ENCODE measurements around the gene KATNB1. TPM values are rescaled to one million over a fixed set of nuclear protein-coding genes. Genes with fewer than 3 reads are reported as not detected.

Gene KATNB1
- total and polyA plus RNA-seq, 2 donors (not counting 1 experiment from before 2014, with no cell fraction given): 6.7 to 15.2 TPM

DNA sequence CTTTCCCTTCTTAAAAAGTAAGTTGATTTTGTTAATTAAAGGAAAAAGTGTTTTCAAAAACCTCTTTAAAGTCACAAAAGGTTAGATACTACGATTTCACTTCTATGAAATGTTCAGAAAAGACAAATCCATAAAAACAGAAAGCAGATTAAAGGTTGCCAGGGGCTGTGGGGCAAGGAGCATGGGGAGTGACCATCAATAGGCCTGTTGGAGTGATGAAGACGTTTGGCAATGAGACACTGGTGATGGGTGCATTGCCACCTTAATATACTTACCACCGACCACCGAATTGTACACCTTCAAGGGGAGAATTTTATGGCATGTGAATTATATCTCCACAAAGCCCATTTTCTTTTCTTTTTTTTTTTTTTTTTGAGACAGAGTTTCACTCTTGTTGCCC lies 47.5 kb downstream of the KATNB1 start:
- peaks cover 7% of the 10 kb centered on the region for H3K36me3 ChIP-seq (ENCODE audit: control insufficient read depth, insufficient read depth, low read length)
- no peaks in the 10 kb centered on the region for H4K20me1 ChIP-seq (ENCODE audit: control insufficient read depth, extremely low read depth, insufficient read depth, low read length)
- no peaks in the 10 kb centered on the region for H3K27me3 ChIP-seq (ENCODE audit: control insufficient read depth, insufficient read depth, low read length)

GRCh38 chr16:57783883-57784282 lies 48.3 kb downstream of the KATNB1 start:
- no peak overlapping the region for H3K4me3 ChIP-seq (replicated peaks in 1 of 4; ENCODE audit: control extremely low read depth in 1 of 4, insufficient read depth in 1 of 4, low read depth in 3 of 4, low read length in 4 of 4)
- H2AFZ ChIP-seq (ENCODE audit: low read length): no peak overlapping the region
- H3K9ac ChIP-seq (ENCODE audit: insufficient read depth, low read length): no peak overlapping the region
- H3K9me3 ChIP-seq (ENCODE audit: control insufficient read depth, insufficient read depth, low read depth, low read length): no peaks in the 10 kb centered on the region
- H3K27ac ChIP-seq (ENCODE audit: insufficient read depth, low read length): no peak overlapping the region
- H3K27me3 ChIP-seq (ENCODE audit: control insufficient read depth, insufficient read depth, low read length): no peaks in the 10 kb centered on the region
- TF ChIP-seq EZH2 (IDR thresholded peaks at IDR 0.05; ENCODE audit: low read length, missing control alignments): no peak
- TF ChIP-seq CTCF (conservative IDR thresholded peaks at IDR 0.05 in 1 of 2, IDR thresholded peaks at IDR 0.05 in 1 of 2; ENCODE audit: low read depth in 1 of 2, low read length in 2 of 2): no peak
- no peaks in the 10 kb centered on the region for H4K20me1 ChIP-seq (ENCODE audit: control insufficient read depth, extremely low read depth, insufficient read depth, low read length)
- H3K36me3 ChIP-seq (ENCODE audit: control insufficient read depth, insufficient read depth, low read length): peaks cover 10% of the 10 kb centered on the region
- no peak overlapping the region for H3K4me2 ChIP-seq (ENCODE audit: extremely low read depth, insufficient read depth, low read length)
- H3K4me1 ChIP-seq (ENCODE audit: control insufficient read depth, extremely low read depth, insufficient read depth, low read length): peaks cover 10% of the 10 kb centered on the region
- no peak for DNase-seq (ENCODE audit: low read depth in 2 of 2)
- H3K79me2 ChIP-seq (ENCODE audit: control insufficient read depth, insufficient read depth, low read length): no peaks in the 10 kb centered on the region

More for the DNA sequence above, 47.5 kb downstream of the KATNB1 start:
- peaks cover 10% of the 10 kb centered on the region for H3K4me1 ChIP-seq (ENCODE audit: control insufficient read depth, extremely low read depth, insufficient read depth, low read length)
- H3K9me3 ChIP-seq (ENCODE audit: control insufficient read depth, insufficient read depth, low read depth, low read length): no peaks in the 10 kb centered on the region
- TF ChIP-seq EZH2 (IDR thresholded peaks at IDR 0.05; ENCODE audit: low read length, missing control alignments) (no peak), CTCF (conservative IDR thresholded peaks at IDR 0.05 in 1 of 2, IDR thresholded peaks at IDR 0.05 in 1 of 2; ENCODE audit: low read depth in 1 of 2, low read length in 2 of 2) (no peak)
- H2AFZ ChIP-seq (ENCODE audit: low read length): no peak overlapping the region
- no peak overlapping the region for H3K4me3 ChIP-seq (replicated peaks in 1 of 4; ENCODE audit: control extremely low read depth in 1 of 4, insufficient read depth in 1 of 4, low read depth in 3 of 4, low read length in 4 of 4)
- DNase-seq (ENCODE audit: low read depth in 2 of 2): no peak
- H3K79me2 ChIP-seq (ENCODE audit: control insufficient read depth, insufficient read depth, low read length): no peaks in the 10 kb centered on the region
- H3K9ac ChIP-seq (ENCODE audit: insufficient read depth, low read length): no peak overlapping the region
- no peak overlapping the region for H3K27ac ChIP-seq (ENCODE audit: insufficient read depth, low read length)
- no peak overlapping the region for H3K4me2 ChIP-seq (ENCODE audit: extremely low read depth, insufficient read depth, low read length)

DNA sequence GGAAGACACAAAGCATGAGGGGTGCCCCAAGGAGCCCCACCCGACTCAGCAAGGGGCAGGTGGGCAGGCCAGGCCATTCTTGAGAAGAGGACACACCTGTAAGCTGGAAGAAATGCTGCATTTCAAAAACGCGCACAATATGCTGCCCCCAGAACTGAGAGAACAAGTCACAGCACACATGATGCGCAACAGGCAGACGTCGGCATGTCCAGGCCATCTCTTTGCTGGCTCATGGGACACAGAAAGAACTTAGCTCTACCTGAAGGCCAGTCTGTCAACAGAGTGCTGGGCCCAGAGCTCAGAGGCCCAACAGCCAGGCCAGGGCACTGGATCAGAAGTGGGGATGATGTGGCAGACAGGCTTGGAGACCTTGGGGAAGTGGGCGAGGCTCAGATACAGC lies 48.8 kb downstream of the KATNB1 start:
- no peaks in the 10 kb centered on the region for H4K20me1 ChIP-seq (ENCODE audit: control insufficient read depth, extremely low read depth, insufficient read depth, low read length)
- no peak overlapping the region for H3K9ac ChIP-seq (ENCODE audit: insufficient read depth, low read length)
- H3K4me1 ChIP-seq (ENCODE audit: control insufficient read depth, extremely low read depth, insufficient read depth, low read length): peaks cover 10% of the 10 kb centered on the region
- H3K79me2 ChIP-seq (ENCODE audit: control insufficient read depth, insufficient read depth, low read length): no peaks in the 10 kb centered on the region
- TF ChIP-seq CTCF (conservative IDR thresholded peaks at IDR 0.05 in 1 of 2, IDR thresholded peaks at IDR 0.05 in 1 of 2; ENCODE audit: low read depth in 1 of 2, low read length in 2 of 2): no peak
- TF ChIP-seq EZH2 (IDR thresholded peaks at IDR 0.05; ENCODE audit: low read length, missing control alignments): no peak
- H3K4me3 ChIP-seq (replicated peaks in 1 of 4; ENCODE audit: control extremely low read depth in 1 of 4, insufficient read depth in 1 of 4, low read depth in 3 of 4, low read length in 4 of 4): no peak overlapping the region
- DNase-seq (ENCODE audit: low read depth in 2 of 2): no peak
- H2AFZ ChIP-seq (ENCODE audit: low read length): no peak overlapping the region
- H3K27me3 ChIP-seq (ENCODE audit: control insufficient read depth, insufficient read depth, low read length): no peaks in the 10 kb centered on the region
- H3K27ac ChIP-seq (ENCODE audit: insufficient read depth, low read length): no peak overlapping the region
- H3K36me3 ChIP-seq (ENCODE audit: control insufficient read depth, insufficient read depth, low read length): peaks cover 13% of the 10 kb centered on the region
- no peaks in the 10 kb centered on the region for H3K9me3 ChIP-seq (ENCODE audit: control insufficient read depth, insufficient read depth, low read depth, low read length)
- no peak overlapping the region for H3K4me2 ChIP-seq (ENCODE audit: extremely low read depth, insufficient read depth, low read length)
